Right renal cortex interstitium (tissue), 3 donors: ENCODE results near the gene TMCC3. TPM values are rescaled to one million over a fixed set of nuclear protein-coding genes. Genes with fewer than 3 reads are reported as not detected.
"Not testable (repeated sequence)": the region's sequence is repeated elsewhere in the genome, so short reads cannot be mapped to it uniquely, and the experiment has no call there.

Source experiments
- DNase-seq, 3 donors: peaks; one replicate each; pipeline ENCODE4 v3.0.0-alpha.2; 2013; ENCODE audit warnings: low read depth in 3 of 3, low spot score in 2 of 3
- polyA plus RNA-seq, 3 donors: library from polyadenylated mRNA; unstranded; fragments of 120-200 nt; gene quantifications; one replicate each; pipeline ENCODE4 v1.2.1, GENCODE V29; 2013; ENCODE audit not compliant: insufficient read length in 3 of 3

TMCC3 gene
- polyA plus RNA-seq, 3 donors: 44.2 to 48.3 (median 47.1) TPM

DNA sequence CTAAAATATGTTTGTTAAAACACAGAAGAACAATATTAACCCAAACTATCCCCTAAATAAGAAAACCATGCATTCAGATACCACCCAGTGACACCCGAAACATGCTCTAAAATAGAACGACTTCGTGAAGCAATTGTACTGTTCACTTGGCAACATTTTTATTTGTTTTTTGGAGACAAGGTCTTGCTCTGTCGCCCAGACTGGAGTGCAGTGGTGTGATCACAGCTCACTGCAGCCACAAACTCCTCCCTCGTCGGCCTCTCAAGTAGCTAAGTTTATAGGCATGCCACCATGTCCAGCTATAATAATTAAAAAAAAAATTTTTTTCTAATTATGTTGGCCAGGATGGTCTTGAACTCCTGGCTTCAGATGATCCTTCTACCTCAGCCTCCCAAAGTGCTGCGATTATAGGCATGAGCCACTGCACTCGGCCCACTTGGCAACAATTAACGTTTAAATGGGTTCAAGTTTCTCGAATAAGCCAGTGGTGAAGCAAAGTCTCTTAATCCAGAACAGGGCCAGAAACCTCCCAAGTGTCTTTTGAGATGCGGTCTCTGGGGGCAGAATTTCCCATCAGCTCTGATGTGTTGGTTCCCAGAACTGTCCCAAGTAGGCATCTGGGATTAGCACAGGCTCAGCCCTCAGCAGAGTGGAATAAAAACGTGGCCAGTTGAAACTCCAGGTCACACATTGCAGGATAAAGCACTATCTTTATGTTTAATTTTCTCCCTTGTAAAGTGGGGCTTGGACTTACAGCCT lies 74.5 kb downstream of the TMCC3 start:
- DNase-seq: no peak

GRCh38 chr12:94575024-94575423 lies 75.3 kb downstream of the TMCC3 start:
- no peak for DNase-seq

GRCh38 chr12:94571556-94571955 lies 78.8 kb downstream of the TMCC3 start:
- peak; percentile 29 to 69 (median 62) for DNase-seq

- no peak for DNase-seq
Measured at GRCh38 chr12:94570161-94570560, 80.2 kb downstream of the TMCC3 start.

DNA sequence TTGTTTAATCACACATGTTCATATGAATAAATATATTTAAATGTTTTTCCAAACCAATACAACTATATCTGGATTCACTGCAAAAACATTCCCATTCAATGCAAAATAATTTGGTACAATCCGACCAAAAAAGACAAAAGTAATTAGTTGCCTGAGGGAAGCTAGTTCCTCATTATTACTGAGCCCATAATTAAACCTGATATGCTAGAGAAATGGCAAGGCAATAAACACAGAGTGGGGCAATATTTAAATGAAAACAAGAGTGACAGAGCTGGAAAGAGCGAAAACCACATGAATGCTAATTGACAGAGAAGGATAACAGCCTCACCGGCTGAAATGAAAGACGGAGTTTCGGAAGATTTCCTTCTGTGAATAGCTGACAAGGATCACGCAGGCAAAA lies 82.6 kb downstream of the TMCC3 start:
- no peak for DNase-seq

GRCh38 chr12:94566345-94566744 lies 84.0 kb downstream of the TMCC3 start:
- no peak for DNase-seq

- no peak for DNase-seq
Measured at GRCh38 chr12:94565683-94566082, 84.7 kb downstream of the TMCC3 start.

GRCh38 chr12:94563286-94563685 lies 87.1 kb downstream of the TMCC3 start:
- DNase-seq: no peak

DNA sequence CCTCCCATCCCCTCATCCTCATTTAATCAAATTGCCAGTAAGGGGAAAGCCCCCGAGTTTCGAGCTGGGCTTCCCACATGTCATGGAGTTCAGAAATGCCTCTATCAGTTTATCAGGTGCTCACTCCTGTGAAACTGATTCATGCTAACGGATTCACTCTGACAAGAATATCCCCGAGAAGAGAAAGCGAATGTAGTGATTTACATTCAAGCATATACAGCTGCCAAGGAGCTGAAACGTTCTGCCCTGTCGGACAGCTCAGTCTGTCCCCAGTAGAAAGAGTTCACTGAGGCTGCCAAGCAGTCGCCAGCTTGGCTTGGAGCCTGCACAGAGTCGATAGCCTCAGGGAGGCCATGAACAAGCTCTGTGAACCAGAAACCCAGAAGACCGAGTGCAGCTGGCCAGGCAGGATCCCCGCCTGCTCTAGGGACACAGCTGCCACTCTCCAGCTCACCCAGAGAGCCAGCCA lies 88.4 kb downstream of the TMCC3 start:
- no peak for DNase-seq

DNA sequence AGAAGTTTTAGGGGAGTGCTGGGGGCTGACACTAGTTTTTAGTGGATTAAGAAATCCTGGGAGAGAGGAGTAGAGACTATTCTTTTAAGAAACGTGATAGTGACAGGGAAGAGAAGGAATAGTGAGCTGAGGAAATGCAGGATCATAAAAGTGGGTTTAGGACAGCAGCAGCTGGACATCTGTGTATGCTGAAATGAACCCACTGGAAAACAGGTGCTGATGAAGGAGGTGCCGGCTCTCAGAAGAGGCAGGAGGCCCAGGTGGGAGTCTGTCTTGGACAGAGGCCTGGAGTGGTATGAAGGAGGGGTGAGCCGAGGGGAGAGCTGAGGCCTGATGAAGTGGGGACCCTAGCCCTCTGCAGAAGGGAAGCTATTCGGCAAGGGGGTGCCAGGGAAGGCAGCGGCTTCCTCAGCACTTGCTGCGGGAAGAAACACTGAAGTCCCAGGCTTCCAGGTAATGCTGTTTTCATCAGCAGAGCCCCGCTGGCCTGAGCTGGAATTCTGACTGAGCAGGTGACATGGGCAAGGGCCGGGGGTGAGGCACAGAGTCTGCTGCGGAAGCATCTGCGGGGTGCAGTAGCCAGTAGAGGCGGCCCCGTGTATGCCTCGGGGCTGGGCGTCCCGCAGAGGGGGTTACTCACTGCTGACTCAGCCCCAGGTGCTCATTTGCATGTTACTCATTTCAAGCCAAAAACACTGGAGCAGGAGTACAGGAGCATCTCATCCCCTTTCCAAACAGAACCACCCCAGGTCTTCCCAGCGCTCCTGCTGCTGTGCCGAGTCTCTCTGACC lies 89.7 kb downstream of the TMCC3 start:
- no peak for DNase-seq

GRCh38 chr12:94558612-94559011 lies 91.7 kb downstream of the TMCC3 start:
- no peak for DNase-seq

GRCh38 chr12:94557746-94558295 lies 92.5 kb downstream of the TMCC3 start:
- DNase-seq: no peak

DNA sequence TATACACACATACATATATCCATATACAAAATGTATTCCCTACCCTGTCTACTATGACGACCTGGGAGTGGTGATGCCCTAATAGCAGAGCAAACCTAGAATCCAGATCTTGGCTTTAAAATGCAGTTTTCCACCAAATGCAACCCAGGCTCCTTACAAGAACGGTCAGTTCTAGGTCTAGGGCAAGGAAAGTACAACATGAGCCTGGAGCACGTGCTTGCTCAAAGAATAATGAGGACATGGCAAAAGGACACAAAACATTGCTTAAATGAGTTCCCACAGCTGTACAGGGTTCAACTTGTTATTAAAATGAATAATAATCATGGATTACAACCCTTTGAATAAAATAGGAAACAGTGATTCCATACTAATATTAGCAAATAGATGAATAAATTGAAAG lies 94.7 kb downstream of the TMCC3 start:
- DNase-seq: no peak

- DNase-seq: no peak
Measured at GRCh38 chr12:94553875-94554274, 96.5 kb downstream of the TMCC3 start.

GRCh38 chr12:94553130-94553519 lies 97.2 kb downstream of the TMCC3 start:
- no peak for DNase-seq

- DNase-seq: no peak
Measured at GRCh38 chr12:94551810-94552209, 98.5 kb downstream of the TMCC3 start.

- DNase-seq: no peak
Measured at GRCh38 chr12:94550964-94551363, 99.4 kb downstream of the TMCC3 start.

- DNase-seq: not testable (repeated sequence)
Measured at GRCh38 chr12:94548833-94549232, 101.5 kb downstream of the TMCC3 start.

DNA sequence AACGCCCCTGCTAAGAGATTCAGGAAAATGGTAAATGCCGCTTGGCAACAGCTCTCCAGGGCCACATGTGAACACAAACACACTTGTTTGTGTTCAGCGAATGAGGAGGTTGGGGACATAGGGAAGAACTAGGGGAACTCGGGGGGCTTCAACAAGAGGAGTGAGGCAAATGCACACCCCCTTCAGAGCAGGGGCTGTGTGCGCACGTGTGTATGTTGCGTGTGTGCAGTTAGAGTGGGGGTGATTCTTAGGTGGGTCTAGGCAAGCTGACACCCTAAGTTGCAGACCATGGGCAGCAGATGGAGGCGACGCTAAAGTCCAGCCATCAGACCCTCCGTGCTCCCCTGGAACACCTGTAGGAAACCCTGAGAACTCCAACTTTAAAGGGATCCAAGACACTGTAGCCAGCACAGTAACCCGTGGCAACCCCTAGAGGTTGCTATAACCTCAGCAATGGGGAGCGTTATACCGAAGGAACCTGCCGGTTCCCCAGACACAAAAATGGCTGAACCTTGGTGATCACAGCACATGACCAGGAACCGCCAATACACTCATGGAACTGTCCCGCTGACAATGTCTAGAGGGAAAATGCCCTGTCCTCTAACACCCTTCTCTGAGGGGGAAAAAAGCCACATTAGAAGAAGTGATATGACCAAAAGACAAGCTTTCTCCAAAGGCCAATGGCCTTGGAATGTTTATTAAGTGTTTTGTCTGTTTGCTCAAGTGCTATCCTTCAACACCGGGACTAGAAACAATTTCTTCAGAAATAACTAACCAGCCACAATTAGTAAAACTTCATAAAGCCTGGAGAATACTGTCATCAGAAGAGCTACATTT lies 104.2 kb downstream of the TMCC3 start:
- peak in 1 of 3 donors; percentile 32 for DNase-seq

- no peak for DNase-seq
Measured at GRCh38 chr12:94544355-94544754, 106.0 kb downstream of the TMCC3 start.

GRCh38 chr12:94538318-94538717 lies 112.0 kb downstream of the TMCC3 start:
- DNase-seq: no peak
